H9 (cell line): Measurements from ENCODE around the gene PHOSPHO1. TPM values are rescaled to one million over a fixed set of nuclear protein-coding genes. Genes with fewer than 3 reads are reported as not detected.

Experiments
- total RNA-seq: library from RNA; stranded (reverse); gene quantifications from 2 replicates; pipeline ENCODE4 v1.2.1, GENCODE V29; 2021

PHOSPHO1 gene
- total RNA-seq, 1 experiment from 2014 or later: 0.63 TPM

Other genes with a start within 250 kb of the PHOSPHO1 start
- 432 and 434 TPM in 2 replicates for gene IGF2BP1, start 233.4 kb downstream of the PHOSPHO1 start, total RNA-seq
- gene B4GALNT2, start 98.0 kb downstream of the PHOSPHO1 start, total RNA-seq: not detected in 2 replicates
- gene GNGT2, start 20.2 kb downstream of the PHOSPHO1 start, total RNA-seq: 0.42 and 1.1 TPM in 2 replicates
- 2.1 and 2.4 TPM in 2 replicates for gene ABI3, start 20.1 kb downstream of the PHOSPHO1 start, total RNA-seq
- 33.6 and 34.1 TPM in 2 replicates for gene ZNF652, start 131.5 kb upstream of the PHOSPHO1 start, total RNA-seq
- 325 and 351 TPM in 2 replicates for gene PHB1, start 184.1 kb upstream of the PHOSPHO1 start, total RNA-seq